ENCODE results near the gene DMC1. TPM values are rescaled to one million over a fixed set of nuclear protein-coding genes. Genes with fewer than 3 reads are reported as not detected.
"Not testable (repeated sequence)": the region's sequence is repeated elsewhere in the genome, so short reads cannot be mapped to it uniquely, and the experiment has no call there.

The DMC1 gene
- total RNA-seq, 1 donor from 2014 or later = 1.4 TPM

DNA sequence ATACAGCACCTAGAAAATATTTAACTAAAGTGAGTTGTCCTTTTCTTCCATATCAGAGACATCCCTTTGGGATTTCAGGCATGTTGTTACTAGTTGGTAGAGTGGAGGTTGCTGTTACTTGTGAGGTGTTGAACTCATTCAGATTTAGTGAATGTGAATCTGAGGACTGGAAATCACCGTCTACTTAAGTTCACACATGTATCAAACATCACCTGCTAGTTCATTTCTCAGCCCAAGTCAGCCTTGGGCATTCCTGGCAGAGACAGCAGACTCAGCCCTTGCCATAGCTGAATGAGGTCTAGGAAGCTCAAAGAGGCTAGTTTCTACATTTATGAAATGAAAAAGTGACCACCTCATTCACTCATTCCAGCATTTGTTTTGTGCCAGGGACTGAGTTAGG, 92.4 kb downstream of the DMC1 start:
- Mint-ChIP-seq H3K36me3 (ENCODE audit: unreplicated experiment) (peaks cover 19% of the 10 kb centered on the region), H3K9me3 (ENCODE audit: unreplicated experiment) (no peaks in the 10 kb centered on the region), H3K27ac (ENCODE audit: unreplicated experiment) (peak overlapping the region; percentile 7), H3K27me3 (ENCODE audit: unreplicated experiment) (no peaks in the 10 kb centered on the region), H3K4me3 (ENCODE audit: unreplicated experiment) (no peak overlapping the region), H3K4me1 (ENCODE audit: unreplicated experiment) (peaks cover 20% of the 10 kb centered on the region)
- TF ChIP-seq, protein P1, sequence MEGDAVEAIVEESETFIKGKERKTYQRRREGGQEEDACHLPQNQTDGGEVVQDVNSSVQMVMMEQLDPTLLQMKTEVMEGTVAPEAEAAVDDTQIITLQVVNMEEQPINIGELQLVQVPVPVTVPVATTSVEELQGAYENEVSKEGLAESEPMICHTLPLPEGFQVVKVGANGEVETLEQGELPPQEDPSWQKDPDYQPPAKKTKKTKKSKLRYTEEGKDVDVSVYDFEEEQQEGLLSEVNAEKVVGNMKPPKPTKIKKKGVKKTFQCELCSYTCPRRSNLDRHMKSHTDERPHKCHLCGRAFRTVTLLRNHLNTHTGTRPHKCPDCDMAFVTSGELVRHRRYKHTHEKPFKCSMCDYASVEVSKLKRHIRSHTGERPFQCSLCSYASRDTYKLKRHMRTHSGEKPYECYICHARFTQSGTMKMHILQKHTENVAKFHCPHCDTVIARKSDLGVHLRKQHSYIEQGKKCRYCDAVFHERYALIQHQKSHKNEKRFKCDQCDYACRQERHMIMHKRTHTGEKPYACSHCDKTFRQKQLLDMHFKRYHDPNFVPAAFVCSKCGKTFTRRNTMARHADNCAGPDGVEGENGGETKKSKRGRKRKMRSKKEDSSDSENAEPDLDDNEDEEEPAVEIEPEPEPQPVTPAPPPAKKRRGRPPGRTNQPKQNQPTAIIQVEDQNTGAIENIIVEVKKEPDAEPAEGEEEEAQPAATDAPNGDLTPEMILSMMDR (IDR thresholded peaks at IDR 0.05) = no peak
- DNase-seq (ENCODE audit: extremely low spot score, unreplicated experiment) = no peak

DNA sequence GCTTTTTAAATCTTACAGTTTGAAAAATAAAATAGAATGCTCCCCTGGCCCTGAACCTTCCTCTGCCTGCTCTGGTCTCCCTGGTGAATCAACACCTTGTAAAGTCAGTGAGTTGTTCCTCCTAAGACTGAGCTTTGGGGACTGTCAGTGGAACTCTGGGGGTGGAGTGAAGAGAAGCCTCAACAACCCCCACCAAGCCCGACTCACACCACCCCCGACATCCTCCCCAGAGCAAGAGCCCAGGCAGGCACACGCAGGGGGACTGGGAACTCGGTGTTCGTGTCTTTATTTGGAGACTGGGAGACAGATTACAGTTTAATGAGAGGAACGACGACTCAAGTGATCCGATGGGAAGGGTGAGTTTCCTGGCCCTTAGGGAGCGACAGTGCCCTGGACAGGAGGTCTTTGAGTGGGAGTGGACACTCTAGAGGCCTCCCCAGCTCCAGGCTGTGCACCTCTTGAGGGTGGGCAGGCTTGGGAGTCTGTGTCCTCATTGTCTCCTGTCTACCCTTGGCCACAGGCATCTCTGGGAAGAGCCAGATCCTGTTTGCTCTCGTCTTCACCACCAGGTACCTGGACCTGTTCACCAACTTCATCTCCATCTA, 95.9 kb downstream of the DMC1 start:
- Mint-ChIP-seq H3K27me3 (ENCODE audit: unreplicated experiment) (no peaks in the 10 kb centered on the region), H3K36me3 (ENCODE audit: unreplicated experiment) (peaks cover 7% of the 10 kb centered on the region), H3K4me3 (ENCODE audit: unreplicated experiment) (no peak overlapping the region), H3K4me1 (ENCODE audit: unreplicated experiment) (peaks cover 4% of the 10 kb centered on the region), H3K9me3 (ENCODE audit: unreplicated experiment) (no peaks in the 10 kb centered on the region), H3K27ac (ENCODE audit: unreplicated experiment) (peak overlapping the region; percentile 10)
- TF ChIP-seq, protein P1 (IDR thresholded peaks at IDR 0.05) = no peak
- no peak for DNase-seq (ENCODE audit: extremely low spot score, unreplicated experiment)

DNA sequence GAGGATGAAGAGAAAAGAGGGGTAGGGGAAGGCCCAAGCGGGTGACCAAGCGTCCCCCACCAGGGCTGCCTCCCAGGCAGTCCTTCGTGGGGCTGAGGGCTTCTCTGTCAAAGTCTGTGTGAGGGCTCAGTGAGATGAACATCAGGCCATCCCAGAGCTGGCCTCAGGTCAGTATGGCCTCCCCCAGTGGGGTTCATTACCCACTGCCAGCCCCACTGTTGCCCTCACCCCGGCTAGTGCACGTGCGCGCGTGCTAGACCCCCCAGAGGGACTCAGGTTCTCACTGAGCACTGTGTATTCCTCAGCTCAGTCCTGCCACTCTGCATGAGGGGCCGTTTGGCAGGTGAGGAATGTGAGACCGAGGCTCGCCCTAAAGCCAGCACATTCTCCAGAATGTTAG, 98.7 kb downstream of the DMC1 start:
- Mint-ChIP-seq H3K27me3 (ENCODE audit: unreplicated experiment) (no peaks in the 10 kb centered on the region), H3K36me3 (ENCODE audit: unreplicated experiment) (peaks cover 2% of the 10 kb centered on the region), H3K4me1 (ENCODE audit: unreplicated experiment) (peaks cover 15% of the 10 kb centered on the region), H3K27ac (ENCODE audit: unreplicated experiment) (peak overlapping the region; percentile 71), H3K9me3 (ENCODE audit: unreplicated experiment) (no peaks in the 10 kb centered on the region), H3K4me3 (ENCODE audit: unreplicated experiment) (no peak overlapping the region)
- TF ChIP-seq, protein P1 (IDR thresholded peaks at IDR 0.05) = no peak
- DNase-seq (ENCODE audit: extremely low spot score, unreplicated experiment) = no peak

DNA sequence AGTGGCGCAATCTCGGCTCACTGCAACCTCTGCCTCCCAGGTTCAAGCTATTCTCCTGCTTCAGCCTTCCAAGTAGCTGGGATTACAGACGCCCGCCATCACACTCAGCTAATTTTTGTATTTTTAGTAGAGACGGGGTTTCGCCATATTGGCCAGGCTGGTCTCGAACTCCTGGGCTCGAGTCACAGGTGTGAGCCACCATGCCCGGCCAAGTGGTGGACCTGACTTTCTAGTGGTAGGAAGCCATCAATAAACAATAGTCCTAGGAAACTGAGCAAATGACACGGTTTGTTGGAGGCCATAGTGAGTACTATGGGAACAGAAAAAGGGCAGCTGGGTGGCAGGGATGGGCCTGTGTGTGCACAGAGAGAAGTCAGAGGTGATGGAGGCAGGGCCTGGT, 99.8 kb downstream of the DMC1 start:
- not testable (repeated sequence) for H3K27me3 Mint-ChIP-seq (ENCODE audit: unreplicated experiment); H3K27ac Mint-ChIP-seq (ENCODE audit: unreplicated experiment); H3K36me3 Mint-ChIP-seq (ENCODE audit: unreplicated experiment); H3K9me3 Mint-ChIP-seq (ENCODE audit: unreplicated experiment); DNase-seq (ENCODE audit: extremely low spot score, unreplicated experiment); H3K4me3 Mint-ChIP-seq (ENCODE audit: unreplicated experiment)
- H3K4me1 Mint-ChIP-seq (ENCODE audit: unreplicated experiment) = peaks cover 15% of the 10 kb centered on the region

DNA sequence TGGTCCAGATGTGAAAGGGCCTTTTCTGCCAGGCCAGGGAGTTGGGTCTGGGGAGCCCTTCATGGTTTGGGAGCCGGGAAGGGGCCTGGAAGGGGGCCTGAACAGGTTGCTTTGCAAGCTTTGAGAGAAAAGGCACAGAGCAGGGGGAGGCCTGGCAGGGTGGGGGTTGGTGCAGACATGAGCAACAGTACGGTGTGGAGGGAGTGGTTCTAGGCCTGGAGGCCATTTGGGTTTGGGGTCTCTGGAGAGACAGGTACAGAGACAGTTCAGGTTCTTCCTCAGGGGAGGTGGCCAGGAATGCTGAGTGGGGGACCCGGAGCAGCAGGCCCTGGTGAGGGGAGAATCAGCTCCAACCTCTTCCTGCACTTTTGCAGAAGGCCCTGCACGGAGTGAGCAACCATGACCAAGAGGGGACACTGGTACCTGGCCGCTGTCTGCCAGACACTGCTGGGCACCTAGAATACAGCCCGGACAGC, 100.6 kb downstream of the DMC1 start:
- peak overlapping the region; percentile 78 for H3K4me3 Mint-ChIP-seq (ENCODE audit: unreplicated experiment)
- no peaks in the 10 kb centered on the region for H3K9me3 Mint-ChIP-seq (ENCODE audit: unreplicated experiment)
- H3K27ac Mint-ChIP-seq (ENCODE audit: unreplicated experiment) = peak overlapping the region; percentile 52
- H3K4me1 Mint-ChIP-seq (ENCODE audit: unreplicated experiment) = peaks cover 15% of the 10 kb centered on the region
- TF ChIP-seq, protein P1 (IDR thresholded peaks at IDR 0.05) = no peak
- H3K36me3 Mint-ChIP-seq (ENCODE audit: unreplicated experiment) = no peaks in the 10 kb centered on the region
- DNase-seq (ENCODE audit: extremely low spot score, unreplicated experiment) = no peak
- no peaks in the 10 kb centered on the region for H3K27me3 Mint-ChIP-seq (ENCODE audit: unreplicated experiment)

Other genes starting within 250 kb of the DMC1 start
- gene KCNJ4, start 115.0 kb downstream of the DMC1 start, total RNA-seq = 0.43 and 0.57 TPM in 2 replicates
- 39.3 and 49.3 TPM in 2 replicates for gene KDELR3, start 102.1 kb downstream of the DMC1 start, total RNA-seq
- 439 and 466 TPM in 2 replicates for gene DDX17, start 63.9 kb downstream of the DMC1 start, total RNA-seq
- 2.7 and 3.5 TPM in 2 replicates for gene FAM227A, start 86.2 kb upstream of the DMC1 start, total RNA-seq
- gene CBY1, start 86.5 kb upstream of the DMC1 start, total RNA-seq = 38.3 and 41.0 TPM in 2 replicates
- 60.7 and 61.0 TPM in 2 replicates for gene TOMM22, start 111.8 kb upstream of the DMC1 start, total RNA-seq
- gene JOSD1, start 130.8 kb upstream of the DMC1 start, total RNA-seq = 78.6 and 85.5 TPM in 2 replicates
- 67.4 and 68.8 TPM in 2 replicates for gene GTPBP1, start 135.8 kb upstream of the DMC1 start, total RNA-seq
- 148 and 151 TPM in 2 replicates for gene SUN2, start 185.8 kb upstream of the DMC1 start, total RNA-seq
- gene DNAL4, start 224.0 kb upstream of the DMC1 start, total RNA-seq = 16.4 and 17.0 TPM in 2 replicates

All from osteocyte (in vitro differentiated cells).